ENCODE measurements around the gene DISC1. TPM values are rescaled to one million over a fixed set of nuclear protein-coding genes. Genes with fewer than 3 reads are reported as not detected.

Gene DISC1
- total and polyA plus RNA-seq, 2 experiments from 2014 or later = 2.1 to 6.5 TPM

GRCh38 chr1:232016616-232017015, 390.0 kb downstream of the DISC1 start:
- Mint-ChIP-seq H3K27ac (no peak overlapping the region), H3K9me3 (no peaks in the 10 kb centered on the region), H3K36me3 (ENCODE audit: low read depth) (no peaks in the 10 kb centered on the region), H3K4me1 (peaks cover 51% of the 10 kb centered on the region), H3K27me3 (ENCODE audit: insufficient read depth, low read depth, poor library complexity) (peaks cover 2% of the 10 kb centered on the region), H3K4me3 (no peak overlapping the region)
- Histone ChIP-seq H2AFZ (no peak overlapping the region), H4K20me1 (replicated peaks; ENCODE audit: insufficient read depth) (no peaks in the 10 kb centered on the region), H3K4me2 (no peak overlapping the region), H3K27ac (ENCODE audit: low read depth) (no peak overlapping the region), H3K79me2 (replicated peaks; ENCODE audit: insufficient read depth) (no peaks in the 10 kb centered on the region), H3K4me3 (no peak overlapping the region), H3F3A (replicated peaks; ENCODE audit: low read depth) (no peaks in the 10 kb centered on the region), H3K9me2 (ENCODE audit: insufficient read depth) (0 out of 2 replicates have a peak, but pooled peaks cover 7% of the 10 kb centered on the region), H3K4me1 (ENCODE audit: insufficient read depth) (peaks cover 38% of the 10 kb centered on the region), H3K36me3 (ENCODE audit: insufficient read depth) (no peaks in the 10 kb centered on the region), H3K27me3 (ENCODE audit: insufficient read depth) (no peaks in the 10 kb centered on the region)
- ATAC-seq (no peak), DNase-seq (ENCODE audit: low spot score) (no peak)
- TF ChIP-seq ETS1 (IDR thresholded peaks at IDR 0.05) (no peak), CREB1 (CRISPR knock-in tag; IDR thresholded peaks at IDR 0.05; ENCODE audit: low read depth) (no peak), ZNF462 (CRISPR knock-in tag; IDR thresholded peaks at IDR 0.05) (no peak), STAT1 (IDR thresholded peaks at IDR 0.05; ENCODE audit: unreplicated experiment) (no peak), CTCF (conservative IDR thresholded peaks at IDR 0.05; ENCODE audit: low read depth in 2 of 2) (no peak), NANOG (IDR thresholded peaks at IDR 0.05; ENCODE audit: borderline replicate concordance) (no peak), JUNB (IDR thresholded peaks at IDR 0.05; ENCODE audit: unreplicated experiment) (no peak), ZNF114 (CRISPR knock-in tag; IDR thresholded peaks at IDR 0.05) (no peak), ZNF331 (CRISPR knock-in tag; IDR thresholded peaks at IDR 0.05; ENCODE audit: low read depth) (no peak), EZH2 (IDR thresholded peaks at IDR 0.05; ENCODE audit: low read depth, unreplicated experiment) (no peak), REST (IDR thresholded peaks at IDR 0.05; ENCODE audit: unreplicated experiment) (no peak), EZH2phosphoT487 (IDR thresholded peaks at IDR 0.05; ENCODE audit: unreplicated experiment) (no peak), POLR2AphosphoS5 (IDR thresholded peaks at IDR 0.05; ENCODE audit: low read depth) (no peak)
